Measurements from ENCODE around the gene FZD4.

Gene FZD4

GRCh38 chr11:86987679-86988078, 32.5 kb upstream of the FZD4 start (continued):
- no peak for TF ChIP-seq ZBTB20 (tag by site-specific recombination; IDR thresholded peaks at IDR 0.05)

GRCh38 chr11:86984701-86985100, 29.5 kb upstream of the FZD4 start:
- no peak overlapping the region for H3K4me3 ChIP-seq (ENCODE audit: low read depth, low read length)
- no peaks in the 10 kb centered on the region for H3K36me3 ChIP-seq (ENCODE audit: control insufficient read depth in 2 of 2, insufficient read depth in 1 of 2, low read length in 2 of 2)
- POLR2A ChIA-PET: no interaction called here
- H3K27ac ChIP-seq (ENCODE audit: extremely low read depth, low read depth, low read length): no peak overlapping the region
- CTCF ChIA-PET: no interaction called here
- TF ChIP-seq HOXA7 (CRISPR knock-in tag; IDR thresholded peaks at IDR 0.05; ENCODE audit: borderline replicate concordance) (no peak), ZNF174 (tag by site-specific recombination; IDR thresholded peaks at IDR 0.05) (no peak), RBAK (tag by site-specific recombination; IDR thresholded peaks at IDR 0.05) (no peak), ZNF16 (tag by site-specific recombination; IDR thresholded peaks at IDR 0.05; ENCODE audit: low read depth) (no peak), ZNF394 (tag by site-specific recombination; IDR thresholded peaks at IDR 0.05; ENCODE audit: borderline replicate concordance) (no peak), ZNF133 (tag by site-specific recombination; IDR thresholded peaks at IDR 0.05) (no peak), ZNF837 (tag by site-specific recombination; IDR thresholded peaks at IDR 0.05) (no peak), ZNF274 (IDR thresholded peaks at IDR 0.05; ENCODE audit: low read length) (no peak), ZNF274 (tag by site-specific recombination; IDR thresholded peaks at IDR 0.05; ENCODE audit: borderline replicate concordance) (no peak), REST (tag by site-specific recombination; IDR thresholded peaks at IDR 0.05) (no peak), KLF16 (tag by site-specific recombination; IDR thresholded peaks at IDR 0.05) (no peak), ZNF248 (tag by site-specific recombination; IDR thresholded peaks at IDR 0.05) (no peak), ZNF585B (tag by site-specific recombination; IDR thresholded peaks at IDR 0.05) (no peak), ZNF266 (tag by site-specific recombination; IDR thresholded peaks at IDR 0.05; ENCODE audit: low read depth) (no peak), ZNF121 (tag by site-specific recombination; IDR thresholded peaks at IDR 0.05) (no peak), ELK4 (IDR thresholded peaks at IDR 0.05; ENCODE audit: borderline replicate concordance, low read depth, low read length) (no peak), EGR2 (tag by site-specific recombination; IDR thresholded peaks at IDR 0.05; ENCODE audit: low read depth) (no peak), ZSCAN4 (tag by site-specific recombination; IDR thresholded peaks at IDR 0.05) (no peak), YY1 (tag by site-specific recombination; IDR thresholded peaks at IDR 0.05) (no peak), ZNF423 (tag by site-specific recombination; IDR thresholded peaks at IDR 0.05) (no peak)
- H3K4me1 ChIP-seq (ENCODE audit: control insufficient read depth, insufficient read depth, low read length): peaks cover 4% of the 10 kb centered on the region
- no peaks in the 10 kb centered on the region for H3K9me3 ChIP-seq (ENCODE audit: control insufficient read depth, insufficient read depth, low read depth, low read length)

All from HEK293 (cell line).